ACHN (cell line): ENCODE measurements around the gene MYO18A.
"Not testable (repeated sequence)": the region's sequence is repeated elsewhere in the genome, so short reads cannot be mapped to it uniquely, and the experiment has no call there.

Source experiments
- DNase-seq: peaks from one replicate; pipeline ENCODE4 v3.0.0-alpha.2; 2015
- in situ Hi-C: cut with HindIII; loops from 2 replicates; pipeline ENCODE4 v1.10.0; 2017; ENCODE audit warnings: low sequenced_read_pairs, low pct_ligation_motif_present, low pct_unique_long_range_greater_than_20kb

Gene MYO18A

DNA sequence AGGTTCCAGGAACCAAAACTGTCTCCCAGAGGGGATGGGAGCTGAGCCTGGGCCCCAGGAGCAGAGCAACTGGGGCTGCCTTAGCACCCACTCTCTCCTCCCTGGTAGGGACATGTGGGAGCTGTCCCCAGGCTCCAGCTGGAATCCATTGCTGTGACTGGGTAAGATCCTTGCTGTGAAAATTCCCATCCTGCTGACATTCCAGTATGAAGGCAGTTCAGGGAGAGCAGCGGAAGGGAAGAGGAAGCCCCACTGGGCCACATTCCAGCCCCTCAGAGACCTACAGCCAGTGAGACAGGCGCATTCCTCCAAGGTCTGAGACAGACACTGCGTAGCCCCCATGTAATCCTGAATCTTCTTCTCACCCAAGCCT is 24.2 kb downstream of the MYO18A start:
- no peak for DNase-seq
- in situ Hi-C loops = no loop called here

DNA sequence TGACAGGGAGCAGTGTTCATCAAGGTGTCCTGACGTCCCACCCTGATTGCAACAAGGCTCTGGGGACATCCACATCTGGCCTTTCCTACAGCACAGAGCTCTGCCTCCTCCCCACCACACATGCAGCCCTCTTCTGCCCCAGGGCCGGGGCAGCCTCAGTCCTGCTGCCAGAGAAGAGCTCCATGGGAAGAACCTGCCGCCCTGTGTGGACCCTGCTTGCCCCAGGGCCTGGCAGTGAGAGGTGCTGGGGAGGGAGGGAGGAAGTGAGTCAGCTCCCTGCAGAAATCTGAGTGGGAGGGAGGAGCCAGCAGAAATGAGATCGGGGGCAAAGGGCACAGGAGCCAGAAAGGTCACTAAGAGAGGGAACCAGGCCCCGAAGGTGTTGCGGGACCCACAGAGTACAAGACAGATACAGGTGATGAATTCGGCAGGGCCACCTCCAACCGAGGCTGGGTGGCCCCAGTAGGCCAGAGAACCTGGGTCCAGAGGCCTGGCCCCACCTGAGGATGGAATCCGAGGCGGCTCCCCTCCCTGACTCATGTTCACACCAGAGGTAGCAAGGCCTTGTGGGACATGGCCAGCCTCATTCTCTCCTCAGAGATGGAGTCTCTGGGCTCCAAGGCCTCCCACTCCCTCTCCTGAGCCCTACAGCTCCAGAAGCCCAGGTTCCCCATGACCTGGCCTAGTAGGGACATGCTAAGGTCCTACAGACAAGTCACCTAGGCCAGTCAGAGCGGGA is 24.8 kb downstream of the MYO18A start:
- peak; percentile 71 for DNase-seq
- in situ Hi-C loops = no loop called here

DNA sequence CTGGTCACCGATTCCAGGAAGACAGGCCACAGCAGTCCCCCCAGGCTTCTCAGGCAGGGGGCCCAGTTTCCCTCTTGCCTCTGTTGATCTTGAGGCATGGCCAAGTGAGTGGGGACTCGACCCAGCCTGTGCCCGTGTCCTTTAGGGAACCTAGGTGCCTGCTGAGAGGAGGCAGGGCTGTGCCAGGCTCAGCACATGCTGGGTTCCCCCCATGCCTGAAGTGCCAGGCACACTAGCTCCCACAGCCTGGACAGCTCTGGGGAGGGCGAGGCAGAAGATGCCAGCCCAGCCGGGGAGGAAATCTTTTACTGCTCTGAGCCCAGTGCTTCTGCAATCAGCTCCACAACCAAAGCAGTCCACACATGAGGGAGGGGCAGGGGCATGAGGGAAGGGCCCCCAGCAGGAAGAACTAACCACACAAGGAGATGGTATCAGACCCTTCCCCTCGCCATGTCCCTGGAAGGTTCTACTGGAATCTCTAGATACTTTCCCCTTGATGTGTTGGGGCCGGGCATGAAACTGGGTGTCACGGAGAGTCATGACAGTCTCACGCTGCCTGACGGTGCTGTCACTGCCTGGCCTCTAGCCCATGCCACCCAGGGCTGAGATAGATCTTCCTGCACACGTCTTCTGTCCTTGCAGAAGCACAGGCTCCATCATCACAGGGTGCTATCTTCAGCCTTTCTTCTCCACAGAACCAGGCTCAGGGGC is 25.5 kb downstream of the MYO18A start:
- in situ Hi-C loops = no loop called here
- no peak for DNase-seq

DNA sequence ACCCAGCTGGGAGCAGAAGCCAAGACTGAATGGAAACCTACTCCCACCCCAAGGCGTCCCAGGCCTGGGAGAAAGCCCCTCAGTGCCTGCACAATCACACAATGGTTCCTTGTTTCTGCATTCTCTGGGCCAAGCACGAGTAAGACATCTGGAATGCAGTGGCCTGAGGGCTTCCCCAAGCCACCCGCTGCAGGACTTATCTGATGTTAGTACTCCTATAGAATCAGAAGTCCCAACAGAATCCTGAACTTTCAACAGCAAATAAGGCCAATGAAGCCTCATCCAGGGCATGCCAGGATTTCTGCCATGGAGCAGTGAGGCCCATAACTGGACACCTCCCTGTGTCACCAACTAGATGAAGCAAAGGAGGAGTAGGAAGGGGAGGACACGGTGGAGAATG is 28.6 kb downstream of the MYO18A start:
- in situ Hi-C loops = no loop called here

DNA sequence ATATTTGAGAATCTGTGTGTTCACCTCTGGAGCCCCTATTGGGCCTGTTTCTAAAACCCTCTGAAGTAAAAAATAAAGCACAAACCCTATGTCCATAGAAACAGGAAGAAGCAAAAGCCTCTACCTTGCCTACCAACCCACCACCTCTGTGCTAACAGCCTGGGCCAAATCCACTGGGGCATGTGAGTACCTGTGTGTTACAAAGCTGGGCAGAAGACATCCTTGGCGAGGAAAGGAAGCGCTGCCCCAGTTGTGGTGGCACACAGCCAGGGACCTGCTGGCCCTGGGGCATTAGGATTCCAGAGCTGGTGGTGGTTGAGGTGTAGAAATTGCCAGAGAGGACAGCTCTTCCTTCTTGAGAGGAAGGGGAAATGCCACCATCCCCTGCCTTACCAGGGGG is 30.0 kb downstream of the MYO18A start:
- in situ Hi-C loops = no loop called here
- no peak for DNase-seq

More for the DNA sequence above, 28.6 kb downstream of the MYO18A start:
- peak; percentile 32 for DNase-seq

DNA sequence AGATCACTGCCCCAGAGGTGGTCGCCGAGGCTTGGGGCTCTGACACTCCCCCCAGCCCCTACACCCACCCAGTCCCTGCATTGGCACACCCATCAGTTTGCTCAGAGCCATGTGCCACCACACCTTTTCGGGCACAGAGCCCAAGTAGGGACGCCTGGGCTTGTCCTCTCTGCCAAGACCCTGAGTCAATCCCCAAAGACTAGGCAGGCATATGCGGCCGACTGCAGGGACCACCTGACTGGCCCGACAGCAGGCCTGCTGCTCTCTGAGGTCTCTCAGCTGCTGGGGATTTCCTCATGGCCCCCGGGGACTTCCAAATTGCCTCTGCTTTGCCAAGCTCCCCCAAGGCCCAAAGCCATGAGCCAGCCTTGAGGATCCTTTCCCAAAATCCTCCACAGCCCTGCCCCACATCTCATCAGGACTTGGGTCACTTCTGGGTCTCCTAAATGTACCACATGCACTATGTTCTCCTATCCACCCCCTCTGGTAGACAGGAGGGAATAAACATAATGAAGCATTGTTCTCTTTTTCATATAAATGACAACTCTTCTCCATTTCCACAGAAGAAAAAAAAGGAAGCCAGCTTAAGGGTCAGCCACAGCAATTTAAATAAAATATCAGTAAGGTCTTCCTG is 30.6 kb downstream of the MYO18A start:
- in situ Hi-C loops = no loop called here
- DNase-seq = no peak

DNA sequence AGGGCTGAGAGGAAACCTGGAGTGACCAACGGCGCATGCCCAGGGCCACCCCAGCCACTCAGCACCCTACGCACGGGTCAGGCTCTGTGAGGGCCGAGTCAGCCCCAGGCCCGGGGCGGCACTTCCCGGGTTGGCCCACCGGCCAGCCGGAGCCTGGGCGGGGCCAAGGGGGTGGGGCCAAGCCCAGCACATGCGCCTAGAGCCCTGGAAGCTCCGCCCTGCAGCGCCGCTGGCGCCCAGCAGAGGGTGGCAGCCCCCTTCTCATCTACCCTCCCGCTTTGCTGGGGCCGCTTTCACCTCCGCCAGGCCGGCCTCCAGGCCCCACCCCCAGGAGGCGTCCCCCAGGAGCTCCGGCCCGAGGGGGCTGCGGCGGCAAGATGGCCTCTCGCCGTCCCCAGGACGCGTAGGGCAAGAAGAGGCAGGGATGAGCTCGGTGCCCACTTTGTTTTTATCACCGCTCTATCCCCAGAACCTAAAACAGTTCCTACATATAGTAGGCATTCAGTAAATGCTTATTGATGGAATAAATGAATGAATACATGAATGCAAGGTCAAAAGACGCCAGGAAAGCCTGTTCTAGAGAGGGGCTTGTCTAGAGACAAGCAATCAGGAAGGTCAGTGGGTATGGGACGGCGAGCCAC is 31.3 kb downstream of the MYO18A start:
- in situ Hi-C loops = no loop called here
- DNase-seq = peak; percentile 96

DNA sequence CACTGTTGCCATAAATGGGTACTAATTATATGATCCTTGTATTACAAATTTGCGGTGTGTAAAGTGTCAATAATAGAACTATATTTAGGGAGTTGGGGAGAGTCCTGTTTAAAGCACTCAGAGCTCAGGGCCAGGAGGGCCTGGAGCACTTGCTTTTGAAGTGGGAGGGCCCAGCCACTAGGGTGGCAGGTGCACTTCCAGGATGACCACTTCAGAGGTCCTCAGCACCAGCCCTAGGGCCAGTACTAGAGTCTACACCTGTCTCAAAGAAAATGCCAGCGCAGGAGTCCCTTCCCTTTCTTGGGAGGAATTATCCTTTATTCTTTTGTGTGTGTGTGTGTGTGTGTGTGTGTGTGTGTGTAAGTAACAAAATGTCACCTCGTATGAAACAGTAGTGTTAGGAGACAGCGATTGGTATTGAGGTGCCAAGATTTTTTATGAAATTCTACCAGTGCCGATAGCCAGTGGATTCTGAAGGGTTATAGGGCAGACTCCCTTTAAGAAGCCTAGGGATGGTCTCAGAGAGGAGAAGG is 31.9 kb downstream of the MYO18A start:
- in situ Hi-C loops = no loop called here
- DNase-seq = peak; percentile 27

DNA sequence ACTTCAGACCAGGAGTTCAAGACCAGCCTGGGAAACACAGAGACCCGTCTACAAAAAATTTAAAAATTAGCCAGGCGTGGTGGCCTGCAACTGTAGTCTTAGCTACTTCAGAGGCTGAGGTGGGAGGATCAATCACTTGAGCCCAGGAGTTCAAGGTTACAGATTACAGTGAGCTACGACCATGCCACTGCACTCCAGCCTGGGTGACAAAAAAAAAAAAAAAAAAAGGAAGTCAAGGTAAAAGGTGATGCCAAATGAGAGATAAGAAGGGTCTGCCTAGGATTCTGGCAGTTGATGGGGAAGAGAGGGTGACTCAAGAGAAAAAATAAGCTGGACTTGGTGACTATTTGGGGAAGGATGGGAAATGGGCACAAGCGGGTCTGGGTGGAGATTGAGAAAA is 32.5 kb downstream of the MYO18A start:
- DNase-seq = no peak
- in situ Hi-C loops = no loop called here

DNA sequence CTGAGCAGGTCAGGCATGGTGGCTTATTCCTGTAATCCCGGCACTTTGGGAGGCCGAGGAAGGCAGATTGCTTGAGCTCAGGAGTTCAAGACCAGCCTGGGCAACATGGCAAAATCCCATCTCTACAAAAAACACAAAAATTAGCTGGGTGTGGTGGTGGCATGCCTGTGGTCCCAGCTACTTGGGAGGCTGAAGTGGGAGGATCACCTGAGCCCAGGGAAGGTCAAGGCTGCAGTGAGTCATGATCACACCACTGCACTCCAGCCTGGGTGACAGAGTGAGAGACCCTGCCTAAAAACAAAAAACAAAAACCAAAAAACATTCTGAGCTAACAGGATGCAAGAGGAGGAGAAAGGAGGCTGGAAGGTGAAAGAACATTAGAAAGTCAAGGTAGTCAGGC is 33.0 kb downstream of the MYO18A start:
- in situ Hi-C loops, DNase-seq: not testable (repeated sequence)

DNA sequence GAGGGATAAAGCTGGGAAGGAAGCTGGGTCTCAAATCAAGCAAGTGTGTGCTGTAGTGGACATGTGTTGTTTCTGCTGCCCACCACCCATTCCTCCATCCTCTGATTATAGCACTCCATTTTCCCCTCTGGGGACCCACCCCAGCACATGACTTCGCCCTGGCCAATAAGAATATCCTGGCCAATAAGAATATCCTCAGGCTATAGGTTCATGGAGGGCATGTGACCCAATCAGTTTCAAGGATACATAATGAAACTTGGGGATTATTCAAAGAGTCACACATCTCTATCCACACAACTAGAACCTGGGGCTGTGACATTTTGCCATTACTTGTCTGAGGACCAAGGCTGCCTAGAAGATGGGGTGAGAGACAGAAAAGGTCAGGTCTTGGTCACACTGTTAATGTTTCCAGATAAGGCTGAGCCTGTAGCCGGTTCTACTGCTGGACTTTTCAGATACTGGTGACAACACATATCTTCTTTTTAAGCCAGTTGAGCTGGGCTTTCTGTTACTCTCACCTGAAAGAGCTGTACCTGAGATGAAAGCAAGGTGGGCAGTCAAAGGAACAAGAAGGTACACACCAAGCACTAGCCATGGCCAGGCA is 33.7 kb downstream of the MYO18A start:
- in situ Hi-C loops = no loop called here
- DNase-seq = no peak

DNA sequence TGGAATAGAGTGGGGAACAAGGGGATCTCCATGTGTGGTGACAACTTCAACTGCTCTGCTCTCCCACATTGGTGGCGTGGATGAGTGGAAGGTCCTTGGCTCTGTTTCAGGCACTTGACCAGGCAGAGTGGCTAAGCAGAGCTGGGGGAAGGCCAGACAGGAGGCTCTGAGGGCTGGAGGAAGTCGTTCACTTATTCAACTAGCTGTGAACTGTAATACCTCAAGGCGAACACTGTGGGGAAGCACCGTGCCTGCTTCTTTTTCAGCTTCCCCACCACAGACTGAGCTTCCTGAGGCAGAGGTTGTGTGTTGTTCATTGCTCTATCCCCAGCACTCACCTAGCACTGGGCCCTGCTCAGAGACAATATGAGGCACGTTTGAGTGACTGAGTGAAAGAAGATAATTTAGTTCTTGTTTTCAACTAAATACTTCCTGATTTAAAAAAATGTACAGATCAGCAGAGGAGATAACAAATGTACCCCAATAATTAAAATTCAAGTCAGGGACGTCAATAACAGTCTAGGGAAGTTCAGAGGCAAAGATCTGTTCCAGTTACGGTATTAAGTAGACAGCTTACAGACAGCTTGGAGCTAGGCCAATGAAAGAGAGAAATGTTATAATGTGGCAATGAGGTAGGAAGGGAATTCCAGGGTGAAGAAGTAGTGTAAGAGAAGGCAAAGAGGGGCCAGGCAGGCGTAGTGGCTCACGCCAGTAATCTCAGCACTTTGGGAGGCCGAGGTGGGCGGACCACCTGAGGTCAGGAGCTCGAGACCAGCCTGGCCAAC is 34.7 kb downstream of the MYO18A start:
- peak; percentile 84 for DNase-seq
- in situ Hi-C loops = no loop called here

DNA sequence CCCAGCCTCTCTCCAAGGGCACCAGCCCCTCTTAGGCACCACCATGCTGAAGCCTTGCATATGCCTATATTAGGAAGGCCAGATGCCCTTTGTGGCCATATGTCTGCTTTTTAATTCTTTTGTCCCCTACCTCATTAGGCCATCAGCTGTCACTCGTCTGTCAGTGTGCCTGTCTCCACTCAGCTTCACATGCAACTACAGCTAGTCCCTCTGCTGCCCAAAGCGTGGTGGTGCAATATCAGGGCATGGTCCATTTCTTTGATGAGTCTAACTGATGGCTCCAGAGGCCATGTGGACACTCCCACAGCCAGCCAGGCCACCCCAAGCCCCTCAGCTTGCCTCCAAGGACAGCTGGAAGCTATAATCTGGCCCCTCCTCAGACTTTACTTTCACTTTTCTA is 36.3 kb downstream of the MYO18A start:
- in situ Hi-C loops = no loop called here
- peak; percentile 63 for DNase-seq

DNA sequence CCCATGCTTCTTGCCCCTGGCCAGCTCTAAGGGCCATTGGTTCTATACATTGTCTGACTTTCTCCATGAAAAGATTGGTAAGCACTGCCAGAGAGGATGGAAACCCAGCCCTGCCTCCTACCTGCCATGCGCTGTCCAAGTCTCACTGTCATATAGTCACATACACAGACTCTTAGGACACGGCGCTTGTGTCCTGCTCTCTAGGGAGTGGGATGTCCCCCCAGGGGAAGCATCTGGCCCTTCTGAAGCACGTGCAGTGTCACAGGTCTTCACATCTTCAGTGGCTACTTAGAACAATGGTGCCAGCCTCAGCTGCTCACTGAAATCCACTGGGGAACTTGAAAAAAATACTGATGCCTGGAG is 38.7 kb downstream of the MYO18A start:
- DNase-seq = no peak

DNA sequence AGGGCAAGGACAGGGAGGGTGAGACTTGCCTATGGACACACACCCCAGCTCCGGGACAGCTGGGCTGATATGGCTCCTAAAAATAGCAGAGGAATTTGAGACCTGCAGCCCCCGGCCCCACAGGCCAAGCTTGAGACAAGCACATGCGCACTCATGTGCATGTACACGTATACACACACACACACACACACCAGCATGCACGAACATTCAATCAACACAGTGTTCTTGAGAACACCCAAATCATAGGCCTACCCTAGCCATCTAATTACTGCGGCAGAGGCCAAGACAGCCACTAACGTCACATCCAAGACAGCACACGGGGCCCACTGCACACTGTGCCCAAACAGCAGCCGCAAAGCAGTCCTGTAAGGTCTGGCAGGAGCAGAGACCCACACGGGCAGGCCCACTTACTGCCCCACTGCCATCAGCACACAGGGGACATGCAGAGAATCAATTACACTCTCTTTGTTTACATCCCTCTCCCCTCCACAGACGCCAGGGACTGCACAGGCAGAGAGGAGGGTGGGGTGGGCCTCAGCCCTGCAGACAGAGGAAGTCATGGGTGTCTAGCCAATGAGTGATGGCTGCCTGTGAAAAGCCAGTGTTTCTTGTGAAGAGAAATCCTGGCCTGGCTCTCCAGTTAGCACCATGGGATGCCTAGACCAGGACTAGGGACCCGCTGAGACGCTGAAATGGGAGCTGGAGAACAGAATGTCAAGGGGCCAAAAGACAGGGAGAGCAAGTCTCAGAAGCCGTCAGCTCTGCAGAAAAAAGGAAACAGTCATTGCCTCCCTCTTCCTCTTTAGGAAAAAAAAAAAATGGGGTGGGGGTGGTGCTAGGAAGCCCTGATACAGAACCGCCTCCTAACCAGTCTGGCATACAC is 39.3 kb downstream of the MYO18A start:
- in situ Hi-C loops = no loop called here
- no peak for DNase-seq

More for the DNA sequence above, 38.7 kb downstream of the MYO18A start:
- in situ Hi-C loops = no loop called here

DNA sequence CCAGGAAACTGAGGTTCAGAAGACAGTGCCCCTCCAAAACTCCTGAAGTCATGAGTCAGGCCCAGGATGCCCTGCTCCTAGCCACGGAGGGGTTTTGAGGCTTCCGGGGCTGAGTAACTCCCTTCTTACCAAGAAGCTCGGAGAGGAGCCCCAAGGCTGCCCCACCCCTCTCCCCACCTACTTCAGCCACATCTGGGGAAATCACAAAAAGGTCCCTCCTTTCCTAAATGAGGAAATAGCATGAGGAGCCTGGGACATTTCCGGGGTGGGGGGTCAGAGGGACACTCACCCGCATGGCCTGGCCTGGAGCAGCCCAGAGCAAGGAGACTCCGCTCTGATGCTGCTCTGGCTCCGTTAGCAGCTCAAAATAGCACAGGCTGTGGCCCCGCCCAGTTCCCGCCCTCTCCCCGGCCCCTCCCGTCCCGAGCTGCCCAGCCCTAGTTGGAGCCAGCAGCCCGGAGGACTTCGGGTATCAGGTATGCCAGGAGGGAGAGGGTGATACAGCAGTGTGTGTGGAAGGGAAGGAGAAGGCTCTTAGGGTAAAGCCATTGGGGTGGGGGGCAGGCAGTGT is 40.1 kb downstream of the MYO18A start:
- in situ Hi-C loops = no loop called here
- DNase-seq = peak; percentile 75
